ENCODE results near the gene ZSCAN31. TPM values are rescaled to one million over a fixed set of nuclear protein-coding genes. Genes with fewer than 3 reads are reported as not detected.

Gene ZSCAN31
- total RNA-seq, 1 experiment from 2014 or later, result 10.1 TPM

- ChIA-PET CTCF (interaction anchor here (1.9 to 2.7 kb wide), 2 partner anchors 30 to 213 kb away, joined by 8 to 20 read pairs; partner anchors contain the start of gene ZKSCAN8), RAD21 (ENCODE audit: low non-redundant PET in 1 of 2, low total read pairs in 2 of 2, uncharacterized antibody in 2 of 2, unreplicated experiment in 2 of 2) (no interaction called here), POLR2A (interaction anchor here (1.9 to 2.9 kb wide), 4 partner anchors 18 to 461 kb away, joined by 5 to 14 read pairs (median 8); partner anchors contain the start of genes ZKSCAN8 and ZSCAN31)
- Histone ChIP-seq H3K9me3 (ENCODE audit: control insufficient read depth in 1 of 2, insufficient read depth in 1 of 2, low read depth in 1 of 2, low read length in 2 of 2) (no peaks in the 10 kb centered on the region), H3K9me2 (ENCODE audit: insufficient read depth) (no peaks in the 10 kb centered on the region), H3K4me1 (ENCODE audit: control insufficient read depth in 1 of 2, insufficient read depth in 2 of 2, low read length in 2 of 2) (peaks cover 39 to 64% of the 10 kb centered on the region in 2 experiments), H3K27me3 (ENCODE audit: insufficient read depth, low read length) (no peaks in the 10 kb centered on the region), H3K36me3 (ENCODE audit: control insufficient read depth in 1 of 2, insufficient read depth in 2 of 2, low read length in 2 of 2) (0 out of 4 replicates have a peak, but pooled peaks cover 0 to 4% of the 10 kb centered on the region in 2 experiments), H2AFZ (ENCODE audit: low read depth, low read length, poor library complexity, severe bottlenecking) (no peak overlapping the region), H3K4me2 (ENCODE audit: low read length) (peak overlapping the region; percentile 94), H3K79me2 (ENCODE audit: insufficient read depth, low read length) (peaks cover 69% of the 10 kb centered on the region), H3K4me3 (replicated peaks in 1 of 2; ENCODE audit: low read depth in 1 of 2, low read length in 2 of 2) (peak overlapping the region; percentile 42 to 51), H3K9ac (ENCODE audit: low read length) (peak overlapping the region; percentile 70), H4K20me1 (ENCODE audit: insufficient read depth) (no peaks in the 10 kb centered on the region), H3K27ac (ENCODE audit: low read depth, low read length) (peak overlapping the region; percentile 85)
- no TSS peak for BruUV-seq (replicated peaks)
- ATAC-seq, result peak; percentile 41
- DNase-seq (ENCODE audit: low read depth, low spot score), result peak; percentile 80
- intact Hi-C loops (cut with micrococcal nuclease), result loop anchor here (5.0 to 10.0 kb wide), 3 partner anchors 127 to 449 kb away; partner anchors contain the start of gene ZSCAN9
- TF ChIP-seq SIN3A (IDR thresholded peaks at IDR 0.05; ENCODE audit: low read depth) (peak; percentile 64; the same call in 1 of the 2 replicates), YY1 (IDR thresholded peaks at IDR 0.05; ENCODE audit: extremely low read depth, insufficient replicate concordance, low read depth, low read length) (no peak), SRF (IDR thresholded peaks at IDR 0.05; ENCODE audit: low read depth) (0 out of 2 replicates have a peak, but pooled peaks have one; percentile 39), EZH2phosphoT487 (IDR thresholded peaks at IDR 0.05; ENCODE audit: borderline replicate concordance) (no peak), CEBPB (IDR thresholded peaks at IDR 0.05; ENCODE audit: low read depth) (peak; percentile 51; the same call in 1 of the 2 replicates), POLR2A (IDR thresholded peaks at IDR 0.05; ENCODE audit: borderline replicate concordance, extremely low read depth, insufficient read depth, insufficient read length) (no peak), ATF3 (IDR thresholded peaks at IDR 0.05) (no peak), SP1 (IDR thresholded peaks at IDR 0.05; ENCODE audit: low read depth) (peak; percentile 67), ZFX (IDR thresholded peaks at IDR 0.05) (no peak), TCF7L2 (IDR thresholded peaks at IDR 0.05; ENCODE audit: borderline replicate concordance, extremely low read depth, insufficient read depth, insufficient read length) (no peak), EGR1 (IDR thresholded peaks at IDR 0.05; ENCODE audit: low read depth) (no peak), POLR2AphosphoS5 (IDR thresholded peaks at IDR 0.05; ENCODE audit: low read depth, low read length) (peak; percentile 59), ZBTB33 (IDR thresholded peaks at IDR 0.05; ENCODE audit: extremely low read depth, insufficient replicate concordance, low read length) (no peak), RAD21 (IDR thresholded peaks at IDR 0.05; ENCODE audit: low read depth) (no peak), JUND (IDR thresholded peaks at IDR 0.05) (peak; percentile 75), EZH2 (IDR thresholded peaks at IDR 0.05) (no peak)
- TF ChIP-seq, protein P1, sequence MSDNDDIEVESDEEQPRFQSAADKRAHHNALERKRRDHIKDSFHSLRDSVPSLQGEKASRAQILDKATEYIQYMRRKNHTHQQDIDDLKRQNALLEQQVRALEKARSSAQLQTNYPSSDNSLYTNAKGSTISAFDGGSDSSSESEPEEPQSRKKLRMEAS (IDR thresholded peaks at IDR 0.05), result peak; percentile 74
- TF ChIP-seq, protein P2, sequence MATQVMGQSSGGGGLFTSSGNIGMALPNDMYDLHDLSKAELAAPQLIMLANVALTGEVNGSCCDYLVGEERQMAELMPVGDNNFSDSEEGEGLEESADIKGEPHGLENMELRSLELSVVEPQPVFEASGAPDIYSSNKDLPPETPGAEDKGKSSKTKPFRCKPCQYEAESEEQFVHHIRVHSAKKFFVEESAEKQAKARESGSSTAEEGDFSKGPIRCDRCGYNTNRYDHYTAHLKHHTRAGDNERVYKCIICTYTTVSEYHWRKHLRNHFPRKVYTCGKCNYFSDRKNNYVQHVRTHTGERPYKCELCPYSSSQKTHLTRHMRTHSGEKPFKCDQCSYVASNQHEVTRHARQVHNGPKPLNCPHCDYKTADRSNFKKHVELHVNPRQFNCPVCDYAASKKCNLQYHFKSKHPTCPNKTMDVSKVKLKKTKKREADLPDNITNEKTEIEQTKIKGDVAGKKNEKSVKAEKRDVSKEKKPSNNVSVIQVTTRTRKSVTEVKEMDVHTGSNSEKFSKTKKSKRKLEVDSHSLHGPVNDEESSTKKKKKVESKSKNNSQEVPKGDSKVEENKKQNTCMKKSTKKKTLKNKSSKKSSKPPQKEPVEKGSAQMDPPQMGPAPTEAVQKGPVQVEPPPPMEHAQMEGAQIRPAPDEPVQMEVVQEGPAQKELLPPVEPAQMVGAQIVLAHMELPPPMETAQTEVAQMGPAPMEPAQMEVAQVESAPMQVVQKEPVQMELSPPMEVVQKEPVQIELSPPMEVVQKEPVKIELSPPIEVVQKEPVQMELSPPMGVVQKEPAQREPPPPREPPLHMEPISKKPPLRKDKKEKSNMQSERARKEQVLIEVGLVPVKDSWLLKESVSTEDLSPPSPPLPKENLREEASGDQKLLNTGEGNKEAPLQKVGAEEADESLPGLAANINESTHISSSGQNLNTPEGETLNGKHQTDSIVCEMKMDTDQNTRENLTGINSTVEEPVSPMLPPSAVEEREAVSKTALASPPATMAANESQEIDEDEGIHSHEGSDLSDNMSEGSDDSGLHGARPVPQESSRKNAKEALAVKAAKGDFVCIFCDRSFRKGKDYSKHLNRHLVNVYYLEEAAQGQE (IDR thresholded peaks at IDR 0.05; ENCODE audit: low read depth), result no peak
- TF ChIP-seq, protein P3, sequence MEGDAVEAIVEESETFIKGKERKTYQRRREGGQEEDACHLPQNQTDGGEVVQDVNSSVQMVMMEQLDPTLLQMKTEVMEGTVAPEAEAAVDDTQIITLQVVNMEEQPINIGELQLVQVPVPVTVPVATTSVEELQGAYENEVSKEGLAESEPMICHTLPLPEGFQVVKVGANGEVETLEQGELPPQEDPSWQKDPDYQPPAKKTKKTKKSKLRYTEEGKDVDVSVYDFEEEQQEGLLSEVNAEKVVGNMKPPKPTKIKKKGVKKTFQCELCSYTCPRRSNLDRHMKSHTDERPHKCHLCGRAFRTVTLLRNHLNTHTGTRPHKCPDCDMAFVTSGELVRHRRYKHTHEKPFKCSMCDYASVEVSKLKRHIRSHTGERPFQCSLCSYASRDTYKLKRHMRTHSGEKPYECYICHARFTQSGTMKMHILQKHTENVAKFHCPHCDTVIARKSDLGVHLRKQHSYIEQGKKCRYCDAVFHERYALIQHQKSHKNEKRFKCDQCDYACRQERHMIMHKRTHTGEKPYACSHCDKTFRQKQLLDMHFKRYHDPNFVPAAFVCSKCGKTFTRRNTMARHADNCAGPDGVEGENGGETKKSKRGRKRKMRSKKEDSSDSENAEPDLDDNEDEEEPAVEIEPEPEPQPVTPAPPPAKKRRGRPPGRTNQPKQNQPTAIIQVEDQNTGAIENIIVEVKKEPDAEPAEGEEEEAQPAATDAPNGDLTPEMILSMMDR (IDR thresholded peaks at IDR 0.05 in 2 of 3, conservative IDR thresholded peaks at IDR 0.05 in 1 of 3; ENCODE audit: borderline replicate concordance in 1 of 3, insufficient read depth in 1 of 3, low read depth in 2 of 3, low read length in 2 of 3), result no peak
Observed at GRCh38 chr6:28353981-28354676, 18.2 kb upstream of the ZSCAN31 start.
